COLO668 (cell line): ENCODE data around the gene EXOC6B.
"Not testable (repeated sequence)": the region's sequence is repeated elsewhere in the genome, so short reads cannot be mapped to it uniquely, and the experiment has no call there.

Experiments
- DNase-seq: peaks from one replicate; lab custom pipeline; 2025; ENCODE audit not compliant: unreplicated experiment; lab: John Stamatoyannopoulos, UW

Gene EXOC6B

GRCh38 chr2:72555943-72556342 is 269.9 kb downstream of the EXOC6B start:
- DNase-seq, result no peak

- not testable (repeated sequence) for DNase-seq
Observed at GRCh38 chr2:72555363-72555762, 270.5 kb downstream of the EXOC6B start.

GRCh38 chr2:72554910-72555309 is 270.9 kb downstream of the EXOC6B start:
- DNase-seq, result not testable (repeated sequence)

DNA sequence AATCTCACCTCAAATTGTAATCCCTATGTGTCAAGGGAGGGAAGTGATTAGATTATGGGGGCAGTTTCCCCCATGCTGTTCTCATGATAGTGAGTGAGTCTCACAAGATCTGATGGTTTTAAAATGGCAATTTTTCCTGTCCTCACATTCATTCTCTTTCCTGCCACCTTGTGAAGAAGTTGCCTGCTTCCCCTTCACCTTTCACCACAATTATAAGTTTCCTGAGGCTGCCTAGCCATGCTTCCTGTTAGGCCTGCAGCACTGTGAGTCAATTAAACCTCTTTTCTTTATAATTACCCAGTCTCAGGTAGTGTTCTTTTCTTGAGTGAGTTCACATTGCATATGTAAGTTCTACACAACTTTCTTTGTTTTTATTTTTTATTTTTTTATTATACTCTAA is 271.5 kb downstream of the EXOC6B start:
- no peak for DNase-seq

- no peak for DNase-seq
Observed at GRCh38 chr2:72548081-72548764, 277.6 kb downstream of the EXOC6B start.

DNA sequence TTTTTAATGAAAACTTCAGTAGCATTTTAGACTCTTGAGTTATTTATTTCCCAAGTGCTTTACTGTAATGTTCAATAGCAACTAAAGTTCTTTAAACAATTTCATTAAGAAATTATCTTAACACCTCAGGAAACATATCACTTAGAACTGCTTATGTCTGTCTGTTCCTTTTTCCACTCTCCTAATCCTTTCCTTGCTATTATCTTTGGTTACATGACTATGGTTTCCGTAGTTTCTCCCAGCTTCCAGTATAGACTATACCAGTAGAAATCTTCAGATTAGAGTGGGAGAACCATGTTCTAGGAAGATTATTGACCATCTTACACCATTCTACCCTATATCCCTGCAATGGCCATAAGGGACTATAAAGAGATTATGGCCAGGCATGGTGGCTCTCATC is 280.0 kb downstream of the EXOC6B start:
- DNase-seq, result no peak

DNA sequence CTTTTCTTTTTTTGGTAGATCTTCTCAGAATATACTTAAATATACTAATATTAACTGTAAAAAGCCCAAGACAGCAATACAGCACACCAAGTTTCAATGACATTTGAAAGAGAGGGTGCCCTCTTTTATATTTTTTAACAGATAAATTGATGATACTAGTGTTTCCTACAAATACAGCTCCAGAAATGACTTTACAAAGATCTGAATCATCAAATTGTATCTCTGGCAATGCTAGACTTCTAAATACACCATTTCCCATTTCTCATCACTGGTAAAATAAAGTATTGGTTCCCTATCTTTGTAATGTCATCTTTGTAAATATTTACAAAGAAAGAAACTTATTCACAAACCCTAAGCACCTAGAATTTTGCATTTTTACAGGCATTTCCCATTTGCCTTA is 281.3 kb downstream of the EXOC6B start:
- DNase-seq, result no peak

GRCh38 chr2:72543497-72544216 is 282.2 kb downstream of the EXOC6B start:
- DNase-seq, result no peak

GRCh38 chr2:72539071-72539552 is 286.7 kb downstream of the EXOC6B start:
- DNase-seq, result no peak

GRCh38 chr2:72538486-72538885 is 287.3 kb downstream of the EXOC6B start:
- DNase-seq, result no peak

- not testable (repeated sequence) for DNase-seq
Observed at GRCh38 chr2:72535586-72535985, 290.2 kb downstream of the EXOC6B start.

DNA sequence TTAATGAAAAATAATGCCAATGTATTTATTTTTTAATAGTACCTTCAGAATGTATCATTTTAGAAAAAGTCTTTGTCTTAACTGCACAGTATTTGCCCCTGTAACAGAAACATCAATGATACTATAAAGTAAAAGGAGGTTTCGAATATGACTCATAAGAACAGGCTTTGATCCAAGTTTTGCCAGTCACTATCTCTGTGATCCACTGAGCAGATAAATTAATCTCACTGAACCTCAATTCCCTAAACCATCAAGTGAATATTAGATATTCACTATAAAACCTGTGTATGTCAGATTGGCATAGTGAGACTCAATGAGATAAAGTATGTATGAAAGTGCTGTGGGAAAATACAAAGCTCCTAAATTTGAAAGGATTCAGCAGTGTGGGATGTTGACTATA is 292.1 kb downstream of the EXOC6B start:
- DNase-seq, result no peak

DNA sequence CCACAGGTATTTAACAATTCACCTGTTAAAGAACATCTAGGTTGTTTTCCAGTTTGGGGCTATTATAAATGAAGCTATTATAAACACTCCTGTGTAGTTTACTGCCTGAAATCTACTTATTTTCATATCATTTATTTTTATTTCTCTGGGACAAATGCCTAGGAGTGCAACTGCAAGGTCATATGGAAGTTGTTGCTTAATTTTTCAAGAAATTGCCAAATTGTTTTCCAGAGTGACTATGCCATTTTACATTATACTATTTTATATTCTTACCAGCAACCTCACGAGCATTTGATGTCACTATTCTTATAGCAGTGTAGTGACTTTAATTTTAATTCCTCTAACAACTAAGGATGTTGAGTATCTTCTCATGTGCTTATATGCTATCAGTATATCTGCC is 298.4 kb downstream of the EXOC6B start:
- DNase-seq, result no peak

- no peak for DNase-seq
Observed at GRCh38 chr2:72526623-72527022, 299.2 kb downstream of the EXOC6B start.

DNA sequence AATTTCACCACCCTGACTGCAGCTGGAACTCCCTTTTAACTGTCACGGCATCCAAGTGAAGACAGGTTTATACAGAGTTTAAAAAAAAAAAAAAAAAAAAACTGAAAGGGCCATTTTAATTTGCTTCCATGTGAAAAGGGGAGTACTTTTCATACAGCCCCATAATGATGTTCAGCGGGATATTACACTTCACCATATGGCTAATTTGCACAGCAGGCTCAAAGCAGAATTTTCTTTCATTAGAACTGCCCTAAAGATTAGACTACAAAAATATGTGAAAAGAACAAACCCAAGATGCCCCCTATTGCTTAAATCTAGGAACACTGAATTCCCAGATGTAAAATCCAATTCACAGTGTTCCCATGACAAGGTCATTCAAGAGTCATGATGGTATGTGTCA is 301.8 kb downstream of the EXOC6B start:
- no peak for DNase-seq

DNA sequence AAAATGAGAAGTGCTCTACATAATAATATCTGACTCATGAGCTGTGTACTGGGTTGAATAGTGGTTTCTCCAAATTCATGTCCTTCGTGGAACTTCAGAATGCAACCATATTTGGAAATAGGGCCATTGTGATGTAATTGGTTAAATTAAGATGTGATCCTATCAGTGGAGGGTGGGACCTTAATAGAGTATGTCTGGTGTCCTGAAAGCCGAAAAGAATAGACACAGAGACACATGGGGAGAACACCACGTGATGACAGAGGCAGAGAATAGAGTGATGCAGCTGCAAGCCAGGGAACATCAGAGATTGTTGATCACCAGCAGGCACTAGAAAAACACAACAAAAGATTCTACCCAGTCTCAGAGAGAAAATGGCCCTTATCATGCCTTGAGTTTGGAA is 310.1 kb downstream of the EXOC6B start:
- DNase-seq, result no peak

GRCh38 chr2:72513011-72513410 is 312.8 kb downstream of the EXOC6B start:
- DNase-seq, result no peak

DNA sequence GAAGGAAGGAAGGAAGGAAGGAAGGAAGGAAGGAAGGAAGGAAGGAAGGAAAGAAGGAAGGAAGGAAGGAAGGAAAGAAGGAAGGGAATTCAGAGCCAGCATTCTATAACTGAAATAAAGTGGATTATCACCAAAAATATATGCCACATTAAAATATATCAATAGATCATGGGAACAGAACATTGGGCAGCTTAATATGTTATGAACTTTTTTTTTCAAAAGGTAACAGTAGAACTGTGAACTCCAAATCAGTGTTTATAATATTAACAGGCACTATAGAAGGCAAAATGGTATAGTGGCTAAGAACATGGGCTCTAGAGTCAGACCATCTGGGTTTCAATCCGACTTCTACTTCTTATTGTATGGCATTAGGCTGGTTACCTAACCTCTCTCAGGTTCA is 313.5 kb downstream of the EXOC6B start:
- no peak for DNase-seq

GRCh38 chr2:72511906-72512305 is 313.9 kb downstream of the EXOC6B start:
- no peak for DNase-seq

DNA sequence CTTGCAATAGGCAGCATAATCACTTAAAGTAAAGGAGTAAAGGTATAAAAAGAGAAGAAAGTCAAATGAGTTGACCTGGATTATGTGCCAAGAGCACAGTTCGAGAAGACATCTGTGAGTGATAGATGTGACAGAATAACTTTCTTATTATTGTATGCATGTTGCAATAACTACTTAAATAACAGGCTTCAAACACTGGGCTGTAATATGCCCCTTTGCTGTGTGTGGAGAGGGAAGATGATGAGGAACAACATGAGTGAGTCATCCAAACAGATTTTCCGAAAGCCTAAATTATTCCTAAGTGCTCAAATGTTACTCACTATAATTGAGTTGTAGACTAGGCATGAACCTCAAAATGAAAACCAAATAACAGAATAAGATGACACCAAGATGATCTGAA is 328.1 kb downstream of the EXOC6B start:
- no peak for DNase-seq

DNA sequence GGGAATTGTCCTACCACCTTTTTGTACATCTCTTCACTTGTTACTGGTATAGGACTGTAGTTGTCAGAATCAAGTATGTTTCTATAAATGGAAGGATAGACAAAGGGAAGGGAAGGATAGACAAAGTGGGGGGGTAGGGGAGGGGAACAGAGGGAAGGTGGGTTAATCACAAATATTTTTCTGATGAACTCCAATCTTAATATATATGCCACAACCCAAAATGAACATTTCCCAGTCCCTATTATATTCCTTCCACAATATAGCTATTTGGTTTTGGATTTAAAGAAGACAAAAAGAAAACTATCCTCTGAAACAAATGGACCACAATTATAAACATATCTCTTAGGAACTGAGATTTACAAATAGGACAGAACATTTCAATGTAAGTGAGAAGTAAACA is 329.4 kb downstream of the EXOC6B start:
- no peak for DNase-seq

- DNase-seq, result no peak
Observed at GRCh38 chr2:72494392-72494791, 331.4 kb downstream of the EXOC6B start.

DNA sequence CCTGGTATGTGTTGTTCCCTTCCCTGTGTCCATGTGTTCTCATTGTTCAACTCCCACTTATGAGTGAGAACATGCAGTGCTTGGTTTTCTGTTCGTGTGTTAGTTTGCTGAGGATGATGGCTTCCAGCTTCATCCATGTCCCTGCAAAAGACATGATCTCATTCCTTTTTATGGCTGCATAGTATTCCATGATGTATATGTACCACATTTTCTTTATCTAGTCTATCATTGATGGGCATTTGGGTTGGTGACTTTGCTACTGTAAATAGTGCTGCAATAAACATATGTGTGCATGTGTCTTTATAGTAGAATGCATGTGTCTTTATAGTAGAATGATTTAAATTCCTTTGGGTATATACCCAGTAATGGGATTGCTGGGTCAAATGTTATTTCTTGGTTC is 341.2 kb downstream of the EXOC6B start:
- DNase-seq, result not testable (repeated sequence)
